Uterus (tissue), 4 donors: ENCODE data around the gene TPRG1L. TPM values are rescaled to one million over a fixed set of nuclear protein-coding genes. Genes with fewer than 3 reads are reported as not detected.
A peak's percentile ranks its signal among the peaks of the same experiment; 100 is the strongest.

Experiments used
- DNase-seq, 2 donors: peaks; one replicate each; pipeline ENCODE4 v3.0.0-alpha.2; 2019 to 2020
- H3K27ac ChIP-seq, 2 donors: fragments of 200-600 bp; sonication (generic); 1 replicate in 1 of 2; 2 replicates in 1 of 2; pipeline ENCODE4 v1.5.1; 2016 to 2018
- H3K27me3 ChIP-seq, 2 donors: fragments of 200-600 bp; sonication (generic); one replicate each; pipeline ENCODE4 v1.5.1; 2018 to 2019; ENCODE audit warnings: control low read depth in 1 of 2
- H3K36me3 ChIP-seq, 2 donors: fragments of 200-600 bp; sonication (generic); one replicate each; pipeline ENCODE4 v1.5.1; 2019; ENCODE audit warnings: control low read depth in 1 of 2
- H3K4me1 ChIP-seq, 2 donors: fragments of 200-600 bp; sonication (generic); one replicate each; pipeline ENCODE4 v1.5.1; 2018 to 2019; ENCODE audit warnings: control low read depth in 1 of 2
- H3K4me3 ChIP-seq, 2 donors: fragments of 200-600 bp; sonication (generic); 1 replicate in 1 of 2; 2 replicates in 1 of 2; pipeline ENCODE4 v1.5.1; 2018 to 2019; ENCODE audit warnings: mild to moderate bottlenecking in 1 of 2
- H3K9me3 ChIP-seq, 2 donors: fragments of 200-600 bp; sonication (generic); one replicate each; pipeline ENCODE4 v1.5.1; 2019; ENCODE audit warnings: control low read depth in 1 of 2
- CTCF ChIP-seq, 4 experiments: fragments of 200-600 bp in 2 of 4; fragments of 450-650 bp in 2 of 4; sonication (generic) in 2 of 4; IDR thresholded peaks; one replicate each; pipeline ENCODE4 v1.5.1; 2016 to 2019; ENCODE audit warnings: antibody characterized with exemption in 4 of 4, mild to moderate bottlenecking in 2 of 4, moderate library complexity in 1 of 4
- POLR2A ChIP-seq, 2 donors: fragments of 450-650 bp; IDR thresholded peaks; one replicate each; pipeline ENCODE4 v1.6.1; 2016; ENCODE audit warnings: antibody characterized with exemption in 2 of 2, mild to moderate bottlenecking in 1 of 2, moderate library complexity in 1 of 2
- intact Hi-C: fragments of 100-400 bp; cut with DNase I; formaldehyde crosslinking; loops from one replicate; pipeline ENCODE4 v1.15.1; 2023; ENCODE audit warnings: low total_unique reads
- total RNA-seq, 4 donors: library from RNA; depleted of rRNA in 3 of 4; stranded (reverse); fragments of >200 nt in 3 of 4; gene quantifications; one replicate each; pipeline versions ENCODE4 v1.1.0 to v1.2.4, GENCODE V29; 2014 to 2023
- donor health status: DM: yes; HTN: yes; CAD: no.

Gene TPRG1L
- total RNA-seq, 4 donors from 2014 or later: 18.7 to 43.4 (median 29.6) TPM

GRCh38 chr1:3614755-3615742 lies 9.8 kb upstream of the TPRG1L start:
- intact Hi-C loops: loop anchor here (5.0 kb wide), 1 partner anchor 123 kb away; no protein-coding TSS in a partner anchor
- H3K36me3 ChIP-seq: no peaks in the 10 kb centered on the region

DNA sequence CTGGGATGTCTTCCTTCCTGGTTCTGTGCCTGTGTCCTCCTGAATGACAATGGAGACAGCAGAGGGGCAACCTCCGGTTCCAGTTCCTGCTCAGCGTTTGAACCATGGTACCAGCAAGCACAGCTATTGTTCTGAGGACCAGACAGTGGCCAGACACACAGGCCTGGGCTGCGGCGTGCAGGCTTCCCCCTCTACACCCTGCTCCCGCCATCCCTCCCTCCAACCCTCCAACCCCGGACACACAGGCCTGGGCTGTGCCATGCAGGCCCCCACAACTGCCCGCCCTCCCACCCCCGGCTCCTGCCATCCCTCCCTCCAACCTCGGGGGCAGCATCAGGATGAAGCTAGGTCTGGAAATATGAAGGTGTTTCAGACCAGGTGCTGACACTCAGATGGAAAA lies 8.0 kb upstream of the TPRG1L start:
- intact Hi-C loops: loop anchor here (5.0 kb wide), 1 partner anchor 125 kb away; no protein-coding TSS in a partner anchor
- no peaks in the 10 kb centered on the region for H3K27me3 ChIP-seq
- peaks cover 0 to 2% of the 10 kb centered on the region in 2 donors for H3K4me1 ChIP-seq
- no peak for TF ChIP-seq CTCF (IDR thresholded peaks at IDR 0.05)
- TF ChIP-seq POLR2A (IDR thresholded peaks at IDR 0.05): no peak
- H3K9me3 ChIP-seq: no peaks in the 10 kb centered on the region
- no peak for DNase-seq
- no peaks in the 10 kb centered on the region for H3K36me3 ChIP-seq
- no peak overlapping the region for H3K4me3 ChIP-seq
- no peak overlapping the region for H3K27ac ChIP-seq

More at GRCh38 chr1:3614755-3615742, 9.8 kb upstream of the TPRG1L start:
- no peaks in the 10 kb centered on the region for H3K9me3 ChIP-seq
- no peak for TF ChIP-seq POLR2A (IDR thresholded peaks at IDR 0.05)
- TF ChIP-seq CTCF (IDR thresholded peaks at IDR 0.05): peak in 3 of 4 experiments; percentile 19 to 32 (median 29)
- H3K4me1 ChIP-seq: peaks cover 0 to 15% of the 10 kb centered on the region in 2 donors
- no peak overlapping the region for H3K27ac ChIP-seq
- no peak overlapping the region for H3K4me3 ChIP-seq
- DNase-seq: no peak
- no peaks in the 10 kb centered on the region for H3K27me3 ChIP-seq

DNA sequence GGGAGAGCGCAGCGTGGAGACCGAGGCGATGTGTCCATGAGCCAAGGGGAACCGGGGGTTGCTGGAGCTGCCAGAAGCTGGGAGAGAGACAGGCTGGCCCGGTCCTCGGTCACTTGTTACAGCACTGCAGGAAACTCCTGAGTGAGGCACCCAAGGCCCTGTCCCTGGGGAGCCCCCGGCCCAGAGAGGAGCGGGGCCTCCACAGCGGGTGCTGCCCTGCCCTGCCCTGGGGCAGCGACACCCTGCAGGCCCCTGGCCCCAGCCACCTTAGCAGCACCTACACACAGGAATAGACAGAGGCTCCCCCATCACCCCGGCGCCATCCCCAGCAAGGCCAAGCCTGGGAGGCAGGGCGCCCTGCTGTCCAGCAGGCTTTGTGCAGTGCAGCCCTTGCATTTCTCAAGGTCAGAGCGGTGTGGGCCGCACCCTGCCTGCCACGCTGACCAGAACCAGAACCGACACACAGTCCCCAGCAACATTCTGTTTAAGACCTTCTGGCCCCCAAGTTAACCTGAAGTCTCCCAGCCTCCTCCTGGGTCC lies 6.9 kb upstream of the TPRG1L start:
- Histone ChIP-seq H3K36me3 (no peaks in the 10 kb centered on the region), H3K4me1 (no peaks in the 10 kb centered on the region), H3K4me3 (no peak overlapping the region), H3K9me3 (no peaks in the 10 kb centered on the region), H3K27ac (no peak overlapping the region), H3K27me3 (no peaks in the 10 kb centered on the region)
- TF ChIP-seq POLR2A (IDR thresholded peaks at IDR 0.05): no peak
- no peak for TF ChIP-seq CTCF (IDR thresholded peaks at IDR 0.05)
- intact Hi-C loops: loop anchor here (5.0 kb wide), 1 partner anchor 126 kb away; no protein-coding TSS in a partner anchor
- DNase-seq: no peak

DNA sequence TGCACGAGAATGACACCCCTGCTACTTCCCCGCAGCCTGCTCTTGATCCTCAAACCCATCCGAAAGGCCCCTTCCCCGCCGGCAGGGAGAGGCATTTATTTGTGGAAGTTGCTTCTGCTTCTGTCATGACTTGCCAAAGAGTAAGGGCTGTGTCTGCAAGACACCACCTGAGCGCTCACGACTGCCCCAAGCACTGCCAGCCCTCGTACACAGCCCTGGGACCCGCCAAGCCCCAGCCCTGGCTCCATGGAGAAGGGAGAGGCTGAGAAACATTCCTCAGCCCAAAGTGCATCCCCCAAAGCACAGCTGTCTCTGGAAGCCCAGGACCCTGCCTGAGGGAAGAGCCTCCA lies 6.3 kb upstream of the TPRG1L start:
- Histone ChIP-seq H3K27me3 (no peaks in the 10 kb centered on the region), H3K4me1 (peaks cover 0 to 5% of the 10 kb centered on the region in 2 donors), H3K27ac (no peak overlapping the region), H3K36me3 (no peaks in the 10 kb centered on the region), H3K4me3 (no peak overlapping the region), H3K9me3 (no peaks in the 10 kb centered on the region)
- DNase-seq: no peak
- TF ChIP-seq POLR2A (IDR thresholded peaks at IDR 0.05): no peak
- no peak for TF ChIP-seq CTCF (IDR thresholded peaks at IDR 0.05)
- intact Hi-C loops: loop anchor here (5.0 kb wide), 1 partner anchor 126 kb away; no protein-coding TSS in a partner anchor
